ENCODE results near the gene SH3BP2. TPM values are rescaled to one million over a fixed set of nuclear protein-coding genes. Genes with fewer than 3 reads are reported as not detected.

SH3BP2 gene
- polyA plus RNA-seq, 1 of the 3 experiments (the other 2 are of a cell fraction), result 25.2 TPM

DNA sequence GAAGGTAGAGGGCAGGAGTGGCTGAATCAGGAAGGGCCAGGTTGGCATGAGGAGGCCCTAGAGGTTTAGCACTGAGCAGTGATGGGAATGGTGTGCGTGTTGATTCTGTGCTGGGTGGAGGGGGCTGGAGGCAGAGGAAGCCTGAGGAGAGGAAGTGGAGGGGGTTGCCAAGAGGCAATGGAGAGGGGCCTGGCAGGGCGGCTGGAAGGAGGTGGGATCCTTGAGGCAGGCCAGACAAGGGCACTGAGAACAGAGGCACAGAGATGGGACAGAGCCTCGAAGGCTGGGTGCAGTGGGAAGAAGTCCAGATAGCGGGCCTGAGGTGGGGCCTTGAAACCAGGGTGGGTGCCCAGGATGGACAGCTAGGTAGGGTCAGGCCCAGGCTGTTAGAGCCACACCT, 24.3 kb downstream of the SH3BP2 start:
- H3K9me3 ChIP-seq, result peaks cover 5% of the 10 kb centered on the region; the same call in 1 of the 2 replicates
- peaks cover 2 to 5% of the 10 kb centered on the region in 2 experiments for H3K36me3 ChIP-seq (replicated peaks in 1 of 2; ENCODE audit: control insufficient read depth in 1 of 2, insufficient read depth in 2 of 2, low read length in 1 of 2)
- no peaks in the 10 kb centered on the region for H3K27me3 ChIP-seq (ENCODE audit: insufficient read depth)
- no peaks in the 10 kb centered on the region for H4K20me1 ChIP-seq (ENCODE audit: insufficient read depth)
- DNase-seq, result no peak
- no peaks in the 10 kb centered on the region for H3K9me2 ChIP-seq
- H3K27ac ChIP-seq (ENCODE audit: low read depth in 2 of 2, low read length in 1 of 2), result no peak overlapping the region
- H3F3A ChIP-seq (replicated peaks; ENCODE audit: insufficient read depth), result peaks cover 4% of the 10 kb centered on the region
- H3K9ac ChIP-seq, result no peak overlapping the region
- peaks cover 0 to 27% of the 10 kb centered on the region in 2 experiments; a peak in 1 of 4 replicates for H3K4me1 ChIP-seq (ENCODE audit: control insufficient read depth in 1 of 2, insufficient read depth in 2 of 2, low read depth in 1 of 2, low read length in 1 of 2)
- CTCF ChIA-PET, result interaction anchor here (0.9 to 2.0 kb wide), 2 partner anchors 19 to 137 kb away, joined by 3 to 11 read pairs; no protein-coding TSS in a partner anchor
- H3K4me3 ChIP-seq (ENCODE audit: low read depth in 2 of 2, low read length in 1 of 2), result no peak overlapping the region
- H3K79me2 ChIP-seq (ENCODE audit: insufficient read depth), result peaks cover 25% of the 10 kb centered on the region
- H2AFZ ChIP-seq (ENCODE audit: low read depth), result no peak overlapping the region
- WGBS (ENCODE audit: low lambda C conversion rate), result 100% methylated on average over 4 of the region's 4 CpGs
- TF ChIP-seq MAX (IDR thresholded peaks at IDR 0.05; ENCODE audit: low read depth) (no peak), FOXJ3 (CRISPR knock-in tag; IDR thresholded peaks at IDR 0.05) (no peak), USF1 (IDR thresholded peaks at IDR 0.05; ENCODE audit: borderline replicate concordance, low read depth) (no peak), JUND (IDR thresholded peaks at IDR 0.05) (no peak), IRF3 (IDR thresholded peaks at IDR 0.05; ENCODE audit: low read depth, low read length) (no peak), NFIC (IDR thresholded peaks at IDR 0.05; ENCODE audit: borderline replicate concordance) (no peak), RXRA (IDR thresholded peaks at IDR 0.05; ENCODE audit: borderline replicate concordance, low read depth) (no peak), POLR2AphosphoS5 (IDR thresholded peaks at IDR 0.05; ENCODE audit: low read depth, low read length) (no peak), MEF2A (IDR thresholded peaks at IDR 0.05; ENCODE audit: borderline replicate concordance, low read depth) (no peak), MXI1 (IDR thresholded peaks at IDR 0.05; ENCODE audit: low read depth, low read length) (no peak), CHD2 (IDR thresholded peaks at IDR 0.05; ENCODE audit: low read length, partially characterized antibody) (no peak), EP300 (IDR thresholded peaks at IDR 0.05; ENCODE audit: borderline replicate concordance in 1 of 2, low read depth in 1 of 2, low read length in 1 of 2) (no peak), EZH2phosphoT487 (IDR thresholded peaks at IDR 0.05; ENCODE audit: borderline replicate concordance, low read depth) (no peak), ELF1 (IDR thresholded peaks at IDR 0.05) (no peak)
- TF ChIP-seq, protein P1, sequence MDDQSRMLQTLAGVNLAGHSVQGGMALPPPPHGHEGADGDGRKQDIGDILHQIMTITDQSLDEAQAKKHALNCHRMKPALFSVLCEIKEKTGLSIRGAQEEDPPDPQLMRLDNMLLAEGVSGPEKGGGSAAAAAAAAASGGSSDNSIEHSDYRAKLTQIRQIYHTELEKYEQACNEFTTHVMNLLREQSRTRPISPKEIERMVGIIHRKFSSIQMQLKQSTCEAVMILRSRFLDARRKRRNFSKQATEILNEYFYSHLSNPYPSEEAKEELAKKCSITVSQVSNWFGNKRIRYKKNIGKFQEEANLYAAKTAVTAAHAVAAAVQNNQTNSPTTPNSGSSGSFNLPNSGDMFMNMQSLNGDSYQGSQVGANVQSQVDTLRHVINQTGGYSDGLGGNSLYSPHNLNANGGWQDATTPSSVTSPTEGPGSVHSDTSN (IDR thresholded peaks at IDR 0.05), result no peak
- TF ChIP-seq, protein P2, sequence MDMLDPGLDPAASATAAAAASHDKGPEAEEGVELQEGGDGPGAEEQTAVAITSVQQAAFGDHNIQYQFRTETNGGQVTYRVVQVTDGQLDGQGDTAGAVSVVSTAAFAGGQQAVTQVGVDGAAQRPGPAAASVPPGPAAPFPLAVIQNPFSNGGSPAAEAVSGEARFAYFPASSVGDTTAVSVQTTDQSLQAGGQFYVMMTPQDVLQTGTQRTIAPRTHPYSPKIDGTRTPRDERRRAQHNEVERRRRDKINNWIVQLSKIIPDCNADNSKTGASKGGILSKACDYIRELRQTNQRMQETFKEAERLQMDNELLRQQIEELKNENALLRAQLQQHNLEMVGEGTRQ (IDR thresholded peaks at IDR 0.05; ENCODE audit: borderline replicate concordance, low read depth, low read length), result no peak
- TF ChIP-seq, protein P3, sequence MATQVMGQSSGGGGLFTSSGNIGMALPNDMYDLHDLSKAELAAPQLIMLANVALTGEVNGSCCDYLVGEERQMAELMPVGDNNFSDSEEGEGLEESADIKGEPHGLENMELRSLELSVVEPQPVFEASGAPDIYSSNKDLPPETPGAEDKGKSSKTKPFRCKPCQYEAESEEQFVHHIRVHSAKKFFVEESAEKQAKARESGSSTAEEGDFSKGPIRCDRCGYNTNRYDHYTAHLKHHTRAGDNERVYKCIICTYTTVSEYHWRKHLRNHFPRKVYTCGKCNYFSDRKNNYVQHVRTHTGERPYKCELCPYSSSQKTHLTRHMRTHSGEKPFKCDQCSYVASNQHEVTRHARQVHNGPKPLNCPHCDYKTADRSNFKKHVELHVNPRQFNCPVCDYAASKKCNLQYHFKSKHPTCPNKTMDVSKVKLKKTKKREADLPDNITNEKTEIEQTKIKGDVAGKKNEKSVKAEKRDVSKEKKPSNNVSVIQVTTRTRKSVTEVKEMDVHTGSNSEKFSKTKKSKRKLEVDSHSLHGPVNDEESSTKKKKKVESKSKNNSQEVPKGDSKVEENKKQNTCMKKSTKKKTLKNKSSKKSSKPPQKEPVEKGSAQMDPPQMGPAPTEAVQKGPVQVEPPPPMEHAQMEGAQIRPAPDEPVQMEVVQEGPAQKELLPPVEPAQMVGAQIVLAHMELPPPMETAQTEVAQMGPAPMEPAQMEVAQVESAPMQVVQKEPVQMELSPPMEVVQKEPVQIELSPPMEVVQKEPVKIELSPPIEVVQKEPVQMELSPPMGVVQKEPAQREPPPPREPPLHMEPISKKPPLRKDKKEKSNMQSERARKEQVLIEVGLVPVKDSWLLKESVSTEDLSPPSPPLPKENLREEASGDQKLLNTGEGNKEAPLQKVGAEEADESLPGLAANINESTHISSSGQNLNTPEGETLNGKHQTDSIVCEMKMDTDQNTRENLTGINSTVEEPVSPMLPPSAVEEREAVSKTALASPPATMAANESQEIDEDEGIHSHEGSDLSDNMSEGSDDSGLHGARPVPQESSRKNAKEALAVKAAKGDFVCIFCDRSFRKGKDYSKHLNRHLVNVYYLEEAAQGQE (IDR thresholded peaks at IDR 0.05; ENCODE audit: low read depth, low read length), result no peak
- POLR2A ChIA-PET, result interaction anchor here (0.6 kb wide), 1 partner anchor 81 kb away, joined by 3 read pairs; no protein-coding TSS in a partner anchor
- H3K4me2 ChIP-seq, result no peak overlapping the region

Data from SK-N-SH (cell line).